Skeletal muscle satellite cell (primary cell): ENCODE results near the gene RYR2.
"Not testable (repeated sequence)": the region's sequence is repeated elsewhere in the genome, so short reads cannot be mapped to it uniquely, and the experiment has no call there.

Experiments used
- H3K27me3 ChIP-seq: 2 replicates; pipeline ENCODE4 v1.7.0; 2013; ENCODE audit warnings: low read length; ENCODE audit not compliant: control insufficient read depth, insufficient read depth
- H3K36me3 ChIP-seq: 2 replicates; pipeline ENCODE4 v1.7.0; 2013; ENCODE audit warnings: mild to moderate bottlenecking, control low read depth, low read length; ENCODE audit not compliant: insufficient read depth
- H3K4me1 ChIP-seq: 2 replicates; pipeline ENCODE4 v1.7.0; 2013; ENCODE audit warnings: low read length; ENCODE audit not compliant: control insufficient read depth, insufficient read depth
- H3K4me2 ChIP-seq: 2 replicates; pipeline ENCODE4 v1.7.0; 2013; ENCODE audit warnings: mild to moderate bottlenecking, low read length
- H3K4me3 ChIP-seq: 2 replicates; pipeline ENCODE4 v1.7.0; 2013; ENCODE audit warnings: low read length
- H3K9ac ChIP-seq: 2 replicates; pipeline ENCODE4 v1.7.0; 2013; ENCODE audit warnings: mild to moderate bottlenecking, low read depth, low read length, moderate library complexity
- H3K9me3 ChIP-seq: replicated peaks from 2 replicates; pipeline ENCODE4 v1.7.0; 2013; ENCODE audit warnings: mild to moderate bottlenecking, control low read depth, low read length

The RYR2 gene

GRCh38 chr1:237320890-237321289 is 278.9 kb downstream of the RYR2 start:
- H3K4me1 ChIP-seq = no peaks in the 10 kb centered on the region
- H3K9me3 ChIP-seq = no peaks in the 10 kb centered on the region
- H3K4me3 ChIP-seq = no peak overlapping the region
- H3K27me3 ChIP-seq = no peaks in the 10 kb centered on the region
- H3K4me2 ChIP-seq = no peak overlapping the region
- no peaks in the 10 kb centered on the region for H3K36me3 ChIP-seq
- H3K9ac ChIP-seq = no peak overlapping the region

GRCh38 chr1:237324226-237324625 is 282.2 kb downstream of the RYR2 start:
- Histone ChIP-seq H3K9me3 (no peaks in the 10 kb centered on the region), H3K4me1 (no peaks in the 10 kb centered on the region), H3K4me2 (no peak overlapping the region), H3K36me3 (no peaks in the 10 kb centered on the region), H3K4me3 (no peak overlapping the region), H3K9ac (no peak overlapping the region), H3K27me3 (no peaks in the 10 kb centered on the region)

GRCh38 chr1:237327061-237327460 is 285.1 kb downstream of the RYR2 start:
- Histone ChIP-seq H3K36me3 (no peaks in the 10 kb centered on the region), H3K4me3 (no peak overlapping the region), H3K4me1 (no peaks in the 10 kb centered on the region), H3K4me2 (no peak overlapping the region), H3K9me3 (no peaks in the 10 kb centered on the region), H3K27me3 (no peaks in the 10 kb centered on the region), H3K9ac (no peak overlapping the region)

GRCh38 chr1:237340892-237341291 is 298.9 kb downstream of the RYR2 start:
- H3K9ac ChIP-seq = no peak overlapping the region
- H3K27me3 ChIP-seq = no peaks in the 10 kb centered on the region
- H3K36me3 ChIP-seq = no peaks in the 10 kb centered on the region

GRCh38 chr1:237341391-237341790 is 299.4 kb downstream of the RYR2 start:
- H3K9ac ChIP-seq = no peak overlapping the region
- no peaks in the 10 kb centered on the region for H3K9me3 ChIP-seq
- no peak overlapping the region for H3K4me3 ChIP-seq
- no peaks in the 10 kb centered on the region for H3K27me3 ChIP-seq
- H3K4me2 ChIP-seq = no peak overlapping the region
- H3K36me3 ChIP-seq = no peaks in the 10 kb centered on the region
- H3K4me1 ChIP-seq = no peaks in the 10 kb centered on the region

More at GRCh38 chr1:237340892-237341291, 298.9 kb downstream of the RYR2 start:
- no peak overlapping the region for H3K4me3 ChIP-seq
- H3K9me3 ChIP-seq = no peaks in the 10 kb centered on the region
- H3K4me2 ChIP-seq = no peak overlapping the region
- H3K4me1 ChIP-seq = no peaks in the 10 kb centered on the region

GRCh38 chr1:237342730-237343129 is 300.7 kb downstream of the RYR2 start:
- Histone ChIP-seq H3K9me3 (no peaks in the 10 kb centered on the region), H3K27me3 (no peaks in the 10 kb centered on the region), H3K4me1 (no peaks in the 10 kb centered on the region), H3K4me3 (no peak overlapping the region), H3K4me2 (no peak overlapping the region), H3K9ac (no peak overlapping the region), H3K36me3 (no peaks in the 10 kb centered on the region)

- Histone ChIP-seq H3K27me3 (no peaks in the 10 kb centered on the region), H3K4me2 (no peak overlapping the region), H3K4me3 (no peak overlapping the region), H3K9ac (no peak overlapping the region), H3K9me3 (no peaks in the 10 kb centered on the region), H3K4me1 (no peaks in the 10 kb centered on the region), H3K36me3 (no peaks in the 10 kb centered on the region)
Measured at GRCh38 chr1:237352747-237353146, 310.8 kb downstream of the RYR2 start.

- H3K4me3 ChIP-seq = no peak overlapping the region
- H3K4me1 ChIP-seq = no peaks in the 10 kb centered on the region
- H3K9ac ChIP-seq = no peak overlapping the region
- no peak overlapping the region for H3K4me2 ChIP-seq
- H3K9me3 ChIP-seq = no peaks in the 10 kb centered on the region
- H3K36me3 ChIP-seq = no peaks in the 10 kb centered on the region
- no peaks in the 10 kb centered on the region for H3K27me3 ChIP-seq
Measured at GRCh38 chr1:237353918-237354317, 311.9 kb downstream of the RYR2 start.

- Histone ChIP-seq H3K9ac (no peak overlapping the region), H3K36me3 (no peaks in the 10 kb centered on the region), H3K27me3 (no peaks in the 10 kb centered on the region), H3K4me3 (no peak overlapping the region), H3K4me2 (no peak overlapping the region), H3K4me1 (no peaks in the 10 kb centered on the region), H3K9me3 (no peaks in the 10 kb centered on the region)
Measured at GRCh38 chr1:237355022-237355421, 313.0 kb downstream of the RYR2 start.

GRCh38 chr1:237358555-237358954 is 316.6 kb downstream of the RYR2 start:
- Histone ChIP-seq H3K9ac (no peak overlapping the region), H3K27me3 (no peaks in the 10 kb centered on the region), H3K4me3 (no peak overlapping the region), H3K4me2 (no peak overlapping the region), H3K4me1 (no peaks in the 10 kb centered on the region), H3K9me3 (no peaks in the 10 kb centered on the region), H3K36me3 (no peaks in the 10 kb centered on the region)

- Histone ChIP-seq H3K9me3 (no peaks in the 10 kb centered on the region), H3K27me3 (no peaks in the 10 kb centered on the region), H3K4me2 (no peak overlapping the region), H3K4me1 (no peaks in the 10 kb centered on the region), H3K9ac (no peak overlapping the region), H3K4me3 (no peak overlapping the region), H3K36me3 (no peaks in the 10 kb centered on the region)
Measured at GRCh38 chr1:237367758-237368157, 325.8 kb downstream of the RYR2 start.

GRCh38 chr1:237371477-237371876 is 329.5 kb downstream of the RYR2 start:
- H3K9ac ChIP-seq, H3K36me3 ChIP-seq: not testable (repeated sequence)

More at GRCh38 chr1:237371477-237371876, 329.5 kb downstream of the RYR2 start:
- H3K9me3 ChIP-seq, H3K4me1 ChIP-seq, H3K4me2 ChIP-seq, H3K4me3 ChIP-seq, H3K27me3 ChIP-seq: not testable (repeated sequence)
